Breast epithelium (tissue), 3 donors: ENCODE data around the gene GDPD5.

Source experiments
- POLR2A ChIP-seq: fragments of 450-650 bp; IDR thresholded peaks from one replicate; pipeline ENCODE4 v1.6.1; 2016; ENCODE audit warnings: antibody characterized with exemption, mild to moderate bottlenecking, moderate library complexity
- POLR2AphosphoS5 ChIP-seq, 3 donors: sonication (generic); formaldehyde crosslinking; IDR thresholded peaks; one replicate each; pipeline ENCODE4 v1.6.1; 2017; ENCODE audit warnings: antibody characterized with exemption in 3 of 3
- TF ChIP-seq, protein P1 (sequence below), 3 donors: fragments of 450-650 bp; IDR thresholded peaks; one replicate each; pipeline ENCODE4 v1.5.1; 2016 to 2017; ENCODE audit warnings: antibody characterized with exemption in 3 of 3, mild to moderate bottlenecking in 3 of 3, moderate library complexity in 3 of 3

- TF ChIP-seq, protein P1, sequence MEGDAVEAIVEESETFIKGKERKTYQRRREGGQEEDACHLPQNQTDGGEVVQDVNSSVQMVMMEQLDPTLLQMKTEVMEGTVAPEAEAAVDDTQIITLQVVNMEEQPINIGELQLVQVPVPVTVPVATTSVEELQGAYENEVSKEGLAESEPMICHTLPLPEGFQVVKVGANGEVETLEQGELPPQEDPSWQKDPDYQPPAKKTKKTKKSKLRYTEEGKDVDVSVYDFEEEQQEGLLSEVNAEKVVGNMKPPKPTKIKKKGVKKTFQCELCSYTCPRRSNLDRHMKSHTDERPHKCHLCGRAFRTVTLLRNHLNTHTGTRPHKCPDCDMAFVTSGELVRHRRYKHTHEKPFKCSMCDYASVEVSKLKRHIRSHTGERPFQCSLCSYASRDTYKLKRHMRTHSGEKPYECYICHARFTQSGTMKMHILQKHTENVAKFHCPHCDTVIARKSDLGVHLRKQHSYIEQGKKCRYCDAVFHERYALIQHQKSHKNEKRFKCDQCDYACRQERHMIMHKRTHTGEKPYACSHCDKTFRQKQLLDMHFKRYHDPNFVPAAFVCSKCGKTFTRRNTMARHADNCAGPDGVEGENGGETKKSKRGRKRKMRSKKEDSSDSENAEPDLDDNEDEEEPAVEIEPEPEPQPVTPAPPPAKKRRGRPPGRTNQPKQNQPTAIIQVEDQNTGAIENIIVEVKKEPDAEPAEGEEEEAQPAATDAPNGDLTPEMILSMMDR (IDR thresholded peaks at IDR 0.05), result peak; percentile 72 to 81 (median 81)
- TF ChIP-seq POLR2AphosphoS5 (IDR thresholded peaks at IDR 0.05) (no peak), POLR2A (no peak)
Measured at GRCh38 chr11:75547617-75548058, 21.9 kb upstream of the GDPD5 start.
